ENCODE results near the gene TOR2A.

- TF ChIP-seq CTCF (IDR thresholded peaks at IDR 0.05; ENCODE audit: low read depth, low read length) (no peak), EZH2phosphoT487 (IDR thresholded peaks at IDR 0.05; ENCODE audit: low read depth) (no peak)
These were observed 19.3 kb upstream of the TOR2A start for GRCh38 chr9:127754099-127755060.

Measured in OCI-LY3 (cell line).